Peyer's patch (tissue), 4 donors: ENCODE data around the gene KIF25.

Experiments used
- CTCF ChIP-seq, 6 experiments: fragments of 450-650 bp in 4 of 6; fragments of 200-600 bp in 2 of 6; sonication (generic) in 1 of 6; IDR thresholded peaks; one replicate each; pipeline ENCODE4 v1.5.1; 2017 to 2019; ENCODE audit warnings: antibody characterized with exemption in 6 of 6, mild to moderate bottlenecking in 3 of 6, moderate library complexity in 1 of 6
- POLR2A ChIP-seq, 2 donors: fragments of 450-650 bp; IDR thresholded peaks; one replicate each; pipeline ENCODE4 v1.5.1; 2017; ENCODE audit warnings: antibody characterized with exemption in 2 of 2, mild to moderate bottlenecking in 2 of 2, moderate library complexity in 2 of 2

GRCh38 chr6:168017629-168018028 lies 20.2 kb downstream of the KIF25 start:
- TF ChIP-seq CTCF (IDR thresholded peaks at IDR 0.05) = no peak
- no peak for TF ChIP-seq POLR2A (IDR thresholded peaks at IDR 0.05)
